HepG2 (cell line): ENCODE measurements around the gene PPIA. TPM values are rescaled to one million over a fixed set of nuclear protein-coding genes. Genes with fewer than 3 reads are reported as not detected.
A peak's percentile ranks its signal among the peaks of the same experiment; 100 is the strongest.
"Not testable (repeated sequence)": the region's sequence is repeated elsewhere in the genome, so short reads cannot be mapped to it uniquely, and the experiment has no call there.

Experiments used
- ATAC-seq: fragments of 200-7000 bp; cut with Tn5 transposase; 3 replicates; pipeline ENCODE4 v1.9.1; 2020; ENCODE audit warnings: mild to moderate bottlenecking, moderate library complexity
- BruUV-seq: library from RNA; stranded (reverse); fragments of 400-500 nt; replicated peaks from 2 replicates; lab custom pipeline; 2021; lab: Mats Ljungman, UMichigan
- CTCF ChIA-PET: fragments of 300-600 bp; formaldehyde crosslinking; extraction: SDS; loops from one replicate; lab custom pipeline; 2021; ENCODE audit warnings: low total read pairs, inconsistent platforms, low intra/inter-chr PET ratio; lab: Yijun Ruan, JAX
- POLR2A ChIA-PET: fragments of 350-600 bp; sonication (Branson Sonifier 250); formaldehyde crosslinking; loops from one replicate; lab custom pipeline; 2020; ENCODE audit warnings: antibody characterized with exemption, inconsistent platforms; lab: Yijun Ruan, JAX
- DNase-seq: peaks from one replicate; pipeline ENCODE4 v3.0.0-alpha.2; 2015; ENCODE audit warnings: low spot score
- FAIRE-seq: peaks from 3 replicates; lab custom pipeline; 2011; peaks lifted over from hg19 to GRCh38; lab: Jason Lieb, UNC
- H2AFZ ChIP-seq: one replicate; pipeline ENCODE4 v1.6.1; 2011; ENCODE audit warnings: low read length, inconsistent platforms
- H3K27ac ChIP-seq: fragments of 300-600 bp; 3 replicates; pipeline ENCODE4 v1.8.0; 2011; ENCODE audit warnings: mixed run types, mild to moderate bottlenecking, mixed read lengths, low read length, inconsistent platforms; ENCODE audit not compliant: insufficient read depth; ENCODE audit errors: extremely low read length
- H3K27me3 ChIP-seq, 2 experiments: fragments of 200-600 bp in 1 of 2; 2 replicates in 1 of 2; 3 replicates in 1 of 2; pipeline versions ENCODE4 v1.6.0 to v1.8.0; 2011; ENCODE audit warnings: low read length in 2 of 2, mild to moderate bottlenecking in 2 of 2, moderate library complexity in 2 of 2, inconsistent platforms in 1 of 2; ENCODE audit not compliant: insufficient read depth in 2 of 2, control insufficient read depth in 1 of 2
- H3K36me3 ChIP-seq, 2 experiments: fragments of 200-600 bp in 1 of 2; replicated peaks in 1 of 2; 2 replicates in 1 of 2; 3 replicates in 1 of 2; pipeline versions ENCODE4 v1.5.1 to v1.8.0; 2011; ENCODE audit warnings: low read length in 2 of 2, inconsistent platforms in 1 of 2; ENCODE audit not compliant: insufficient read depth in 2 of 2, control insufficient read depth in 1 of 2
- H3K4me1 ChIP-seq: 2 replicates; pipeline ENCODE4 v1.5.1; 2012; ENCODE audit warnings: low read length, inconsistent platforms; ENCODE audit not compliant: insufficient read depth
- H3K4me2 ChIP-seq: 2 replicates; pipeline ENCODE4 v1.6.0; 2011; ENCODE audit warnings: low read depth, low read length, inconsistent platforms
- H3K4me3 ChIP-seq, 3 experiments: fragments of 200-600 bp in 1 of 3; sonication (generic), shearing (Covaris generic) in 1 of 3; replicated peaks in 1 of 3; 2 replicates each; pipeline ENCODE4 v1.5.1; 2011 to 2016; ENCODE audit warnings: low read length in 3 of 3, inconsistent platforms in 2 of 3, low read depth in 2 of 3, mild to moderate bottlenecking in 2 of 3, control low read depth in 1 of 3, mixed read lengths in 1 of 3; ENCODE audit not compliant: insufficient read depth in 1 of 3
- H3K79me2 ChIP-seq: one replicate; pipeline ENCODE4 v1.6.1; 2011; ENCODE audit warnings: low read length, inconsistent platforms; ENCODE audit not compliant: insufficient read depth
- H3K9ac ChIP-seq: 2 replicates; pipeline ENCODE4 v1.6.0; 2011; ENCODE audit warnings: mild to moderate bottlenecking, low read depth, low read length, inconsistent platforms; ENCODE audit not compliant: insufficient read depth
- H3K9me3 ChIP-seq: 2 replicates; pipeline ENCODE4 v1.5.1; 2012; ENCODE audit warnings: mild to moderate bottlenecking, low read length
- H4K20me1 ChIP-seq: 2 replicates; pipeline ENCODE4 v1.6.0; 2011; ENCODE audit warnings: inconsistent platforms, mild to moderate bottlenecking, low read length, moderate library complexity; ENCODE audit not compliant: insufficient read depth
- EEA1 ChIP-seq: sonication (generic); formaldehyde crosslinking; IDR thresholded peaks from 2 replicates; pipeline ENCODE4 v1.5.1; 2020; ENCODE audit warnings: mild to moderate bottlenecking, missing genetic modification reagents, borderline replicate concordance
- MBNL3 ChIP-seq: fragments of 250-450 bp; sonication (Bioruptor Pico); conservative IDR thresholded peaks from 2 replicates; pipeline ENCODE4 v1.8.0; 2022; ENCODE audit warnings: mild to moderate bottlenecking, inconsistent platforms
- PHF8 ChIP-seq: sonication (generic); formaldehyde crosslinking; IDR thresholded peaks from 2 replicates; pipeline ENCODE4 v1.5.0; 2020; ENCODE audit warnings: missing genetic modification reagents
- ZMYM3 ChIP-seq: sonication (generic); formaldehyde crosslinking; IDR thresholded peaks from 2 replicates; pipeline ENCODE4 v1.5.1; 2020; ENCODE audit warnings: mild to moderate bottlenecking, missing genetic modification reagents
- ZNF138 ChIP-seq: sonication (generic); formaldehyde crosslinking; IDR thresholded peaks from 2 replicates; pipeline ENCODE4 v1.5.0; 2020; ENCODE audit warnings: mild to moderate bottlenecking, low read depth, missing genetic modification reagents
- ZNF143 ChIP-seq: sonication (generic); formaldehyde crosslinking; IDR thresholded peaks from 2 replicates; pipeline ENCODE4 v1.4.0; 2020; ENCODE audit warnings: missing genetic modification reagents
- WGBS: methylation state at CpG from one replicate; pipeline ENCODE4 v1.1.6; 2017; ENCODE audit warnings: low lambda C conversion rate; 5-methylcytosine and 5-hydroxymethylcytosine counted together
- in situ Hi-C: cut with HindIII; loops from 2 replicates; pipeline ENCODE4 v1.10.0; 2017; ENCODE audit warnings: low pct_unique_long_range_greater_than_20kb; ENCODE audit not compliant: extremely low pct_ligation_motif_present
- intact Hi-C: fragments of 100-400 bp; cut with micrococcal nuclease; formaldehyde crosslinking; loops from one replicate; pipeline ENCODE4 v1.10.0; 2022; ENCODE audit not compliant: unreplicated experiment
- polyA plus RNA-seq, 8 experiments: library from polyadenylated mRNA; depleted of rRNA in 3 of 8; stranded (reverse) in 7 of 8; unstranded in 1 of 8; fragments of >200 nt; fragmentation: Illumina TruSeq in 4 of 8; extraction: Trizol in 4 of 8; gene quantifications; 2 replicates each; pipeline versions ENCODE4 v1.2.1 to v1.2.3, GENCODE V29; 2011 to 2016; ENCODE audit warnings: low read depth in 4 of 8, missing spikeins in 1 of 8, mixed read lengths in 1 of 8; ENCODE audit not compliant: insufficient read depth in 1 of 8
- total RNA-seq, 5 experiments: library from RNA; depleted of rRNA; stranded (reverse); fragments of >200 nt; fragmentation: Illumina TruSeq; extraction: Trizol; gene quantifications; 2 replicates each; pipeline ENCODE4 v1.2.3, GENCODE V29; 2016; ENCODE audit warnings: low read depth in 1 of 5
- TF ChIP-seq, protein P1 (sequence below): sonication (generic); formaldehyde crosslinking; IDR thresholded peaks from 2 replicates; pipeline ENCODE4 v1.8.1; 2023; ENCODE audit warnings: mild to moderate bottlenecking, missing genetic modification reagents
- TF ChIP-seq, protein P2 (sequence below): sonication (generic); formaldehyde crosslinking; IDR thresholded peaks from 2 replicates; pipeline ENCODE4 v1.5.0; 2020; ENCODE audit warnings: mild to moderate bottlenecking, missing genetic modification reagents

Gene PPIA
- total and polyA plus RNA-seq, 2 of the 13 experiments (the other 11 are each of a cell fraction or from before 2014, with no cell fraction given) = 2,268 to 3,010 TPM

DNA sequence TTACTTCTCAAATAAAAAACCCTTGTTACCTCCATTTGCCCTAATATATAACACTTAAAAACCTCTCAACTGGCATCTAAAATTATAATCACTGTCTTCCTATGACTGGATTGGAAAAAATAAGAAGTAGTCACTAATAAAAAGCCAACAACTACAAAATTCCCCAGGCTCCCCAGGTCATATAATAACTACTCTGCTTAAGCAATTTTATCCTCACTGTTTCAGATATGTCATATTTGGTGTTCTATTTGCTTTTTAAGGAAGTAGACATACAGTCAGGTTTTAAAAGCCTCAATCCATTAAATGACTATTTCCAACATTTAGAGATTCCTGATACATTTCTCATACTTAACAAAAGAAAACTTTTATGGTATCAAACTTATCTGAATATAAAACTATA, 49.0 kb downstream of the PPIA start (continued):
- TF ChIP-seq, protein P1, sequence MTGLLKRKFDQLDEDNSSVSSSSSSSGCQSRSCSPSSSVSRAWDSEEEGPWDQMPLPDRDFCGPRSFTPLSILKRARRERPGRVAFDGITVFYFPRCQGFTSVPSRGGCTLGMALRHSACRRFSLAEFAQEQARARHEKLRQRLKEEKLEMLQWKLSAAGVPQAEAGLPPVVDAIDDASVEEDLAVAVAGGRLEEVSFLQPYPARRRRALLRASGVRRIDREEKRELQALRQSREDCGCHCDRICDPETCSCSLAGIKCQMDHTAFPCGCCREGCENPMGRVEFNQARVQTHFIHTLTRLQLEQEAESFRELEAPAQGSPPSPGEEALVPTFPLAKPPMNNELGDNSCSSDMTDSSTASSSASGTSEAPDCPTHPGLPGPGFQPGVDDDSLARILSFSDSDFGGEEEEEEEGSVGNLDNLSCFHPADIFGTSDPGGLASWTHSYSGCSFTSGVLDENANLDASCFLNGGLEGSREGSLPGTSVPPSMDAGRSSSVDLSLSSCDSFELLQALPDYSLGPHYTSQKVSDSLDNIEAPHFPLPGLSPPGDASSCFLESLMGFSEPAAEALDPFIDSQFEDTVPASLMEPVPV (CRISPR knock-in tag) = no peak
- TF ChIP-seq EEA1 (CRISPR knock-in tag) (no peak), MBNL3 (CRISPR knock-in tag) (no peak), ZNF143 (CRISPR knock-in tag) (no peak), PHF8 (no peak), ZNF138 (CRISPR knock-in tag) (no peak)

DNA sequence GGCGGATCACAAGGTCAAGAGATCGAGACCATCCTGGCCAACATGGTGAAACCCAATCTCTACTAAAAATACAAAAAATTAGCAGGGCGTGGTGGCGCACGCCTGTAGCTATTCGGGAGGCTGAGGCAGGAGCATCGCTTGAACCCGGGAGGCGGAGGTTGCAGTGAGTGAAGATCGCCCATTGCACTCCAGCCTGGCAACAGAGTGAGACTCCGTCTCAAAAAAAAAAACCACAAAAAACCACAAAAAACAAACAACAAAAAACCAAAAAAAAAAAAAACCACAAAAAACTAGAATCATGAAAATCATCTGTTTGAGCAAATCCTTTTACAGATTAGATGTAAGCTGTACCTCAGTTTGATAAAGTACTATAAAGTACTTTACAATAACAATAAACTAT, 49.9 kb downstream of the PPIA start:
- DNase-seq, intact Hi-C loops, BruUV-seq, ATAC-seq, FAIRE-seq, H3K27me3 ChIP-seq, CTCF ChIA-PET, H2AFZ ChIP-seq, in situ Hi-C loops, H3K9me3 ChIP-seq: not testable (repeated sequence)
- Histone ChIP-seq H3K9ac (peak overlapping the region; percentile 91), H3K4me1 (peaks cover 40% of the 10 kb centered on the region), H3K4me2 (peak overlapping the region; percentile 69), H4K20me1 (peaks cover 20% of the 10 kb centered on the region), H3K36me3 (peaks cover 2 to 20% of the 10 kb centered on the region in 2 experiments; a peak in 2 of 5 replicates), H3K79me2 (peaks cover 60% of the 10 kb centered on the region), H3K27ac (peak overlapping the region; percentile 83), H3K4me3 (peak overlapping the region; percentile 64 to 92 (median 85))
- WGBS = 7% methylated on average over 11 of the region's 11 CpGs
- TF ChIP-seq, protein P2, sequence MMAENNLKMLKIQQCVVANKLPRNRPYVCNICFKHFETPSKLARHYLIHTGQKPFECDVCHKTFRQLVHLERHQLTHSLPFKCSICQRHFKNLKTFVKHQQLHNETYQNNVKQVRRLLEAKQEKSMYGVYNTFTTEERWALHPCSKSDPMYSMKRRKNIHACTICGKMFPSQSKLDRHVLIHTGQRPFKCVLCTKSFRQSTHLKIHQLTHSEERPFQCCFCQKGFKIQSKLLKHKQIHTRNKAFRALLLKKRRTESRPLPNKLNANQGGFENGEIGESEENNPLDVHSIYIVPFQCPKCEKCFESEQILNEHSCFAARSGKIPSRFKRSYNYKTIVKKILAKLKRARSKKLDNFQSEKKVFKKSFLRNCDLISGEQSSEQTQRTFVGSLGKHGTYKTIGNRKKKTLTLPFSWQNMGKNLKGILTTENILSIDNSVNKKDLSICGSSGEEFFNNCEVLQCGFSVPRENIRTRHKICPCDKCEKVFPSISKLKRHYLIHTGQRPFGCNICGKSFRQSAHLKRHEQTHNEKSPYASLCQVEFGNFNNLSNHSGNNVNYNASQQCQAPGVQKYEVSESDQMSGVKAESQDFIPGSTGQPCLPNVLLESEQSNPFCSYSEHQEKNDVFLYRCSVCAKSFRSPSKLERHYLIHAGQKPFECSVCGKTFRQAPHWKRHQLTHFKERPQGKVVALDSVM (CRISPR knock-in tag) = peak; percentile 83
- TF ChIP-seq ZMYM3 = 0 out of 2 replicates have a peak, but pooled peaks have one; percentile 51
- POLR2A ChIA-PET = interaction anchor here (0.7 to 2.9 kb wide), 6 partner anchors 16 to 264 kb away, joined by 3 to 20 read pairs (median 12); partner anchors contain the start of genes PURB and TMED4
